Measurements from ENCODE around the gene CHADL. TPM values are rescaled to one million over a fixed set of nuclear protein-coding genes. Genes with fewer than 3 reads are reported as not detected.

CHADL gene
- total and polyA plus RNA-seq, 2 of the 4 experiments (the other 2 are of a cell fraction) = 0.18 to 0.53 TPM

DNA sequence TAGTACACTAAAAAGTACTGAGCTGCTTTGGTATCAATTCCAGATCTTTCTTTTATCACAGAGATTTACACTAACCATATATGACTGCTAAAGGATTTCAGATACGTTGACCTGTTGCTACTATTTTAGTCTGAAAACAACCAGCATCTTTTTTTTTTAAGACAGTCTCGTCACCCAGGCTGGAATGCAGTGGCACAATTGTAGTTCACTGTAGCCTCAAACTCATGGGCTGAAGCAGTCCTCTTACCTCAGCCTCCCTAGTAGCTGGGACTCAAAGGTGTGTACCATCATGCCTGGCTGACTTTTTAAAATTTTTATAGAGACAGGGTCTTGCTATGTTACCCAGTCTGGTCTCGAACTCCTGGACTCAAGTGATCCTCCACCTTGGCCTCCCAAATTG is 59.8 kb downstream of the CHADL start:
- Histone ChIP-seq H3K79me1 (ENCODE audit: low read depth in 1 of 2, low read length in 2 of 2) (peaks cover 0 to 19% of the 10 kb centered on the region in 2 experiments; a peak in 2 of 4 replicates), H3K18ac (ENCODE audit: low read depth, low read length) (no peak overlapping the region), H2AK5ac (ENCODE audit: low read depth, low read length) (no peak overlapping the region), H4K20me1 (ENCODE audit: insufficient read depth, low read length) (peaks cover 13% of the 10 kb centered on the region; the same call in 1 of the 2 replicates), H3K4ac (ENCODE audit: low read depth, low read length) (no peak overlapping the region), H3K9me3 (ENCODE audit: control insufficient read depth, insufficient read depth, low read length) (no peaks in the 10 kb centered on the region), H3K9ac (ENCODE audit: low read depth, low read length) (no peak overlapping the region), H2BK20ac (ENCODE audit: low read depth, low read length) (no peak overlapping the region), H3K14ac (replicated peaks; ENCODE audit: low read depth, low read length) (no peak overlapping the region), H2AK9ac (replicated peaks; ENCODE audit: low read depth, low read length, poor library complexity) (no peak overlapping the region), H2BK5ac (ENCODE audit: low read depth, low read length, poor library complexity, severe bottlenecking) (no peak overlapping the region), H3K27ac (ENCODE audit: insufficient read depth, low read length) (no peak overlapping the region), H2AFZ (replicated peaks; ENCODE audit: low read length, poor library complexity) (no peak overlapping the region), H4K5ac (ENCODE audit: low read depth, low read length) (no peak overlapping the region), H2BK15ac (ENCODE audit: low read depth, low read length) (no peak overlapping the region), H4K91ac (ENCODE audit: insufficient read depth, low read depth, low read length) (no peak overlapping the region), H3K27me3 (ENCODE audit: control insufficient read depth, insufficient read depth, low read length) (no peaks in the 10 kb centered on the region), H2BK120ac (ENCODE audit: low read depth, low read length) (no peak overlapping the region), H3K4me1 (ENCODE audit: control insufficient read depth, insufficient read depth, low read length) (peaks cover 3% of the 10 kb centered on the region; the same call in 1 of the 2 replicates), H3K9me1 (ENCODE audit: insufficient read depth, low read length) (peaks cover 8% of the 10 kb centered on the region; the same call in 1 of the 2 replicates), H4K8ac (ENCODE audit: low read depth in 2 of 2, low read length in 2 of 2) (no peak overlapping the region), H3K56ac (ENCODE audit: extremely low read depth, insufficient read depth, low read length) (no peak overlapping the region), H3K23ac (ENCODE audit: low read depth, low read length) (no peak overlapping the region), H3K4me3 (ENCODE audit: insufficient read depth, low read depth, low read length) (no peak overlapping the region), H3K4me2 (ENCODE audit: low read depth, low read length) (no peak overlapping the region), H3K36me3 (ENCODE audit: control insufficient read depth, insufficient read depth, low read length) (peaks cover 36% of the 10 kb centered on the region)
- no peak for ATAC-seq (ENCODE audit: low read depth)
- no peak for DNase-seq
- POLR2A ChIA-PET (ENCODE audit: unreplicated experiment) = no interaction called here
- WGBS, 2 experiments (ENCODE audit: extremely low coverage in 2 of 2, insufficient read length in 1 of 2) = 60% methylated on average over 1 of the region's 3 CpGs; no CpG with 5 or more reads in 1 of the 2 experiments
- TF ChIP-seq MAZ (IDR thresholded peaks at IDR 0.05; ENCODE audit: borderline replicate concordance, low read depth, low read length) = no peak
- no peak for TF ChIP-seq ELK1 (IDR thresholded peaks at IDR 0.05; ENCODE audit: borderline replicate concordance, low read depth, low read length)
- TF ChIP-seq RAD21 (IDR thresholded peaks at IDR 0.05; ENCODE audit: low read length) = no peak
- TF ChIP-seq USF2 (IDR thresholded peaks at IDR 0.05; ENCODE audit: low read depth, low read length) = no peak
- no peak for TF ChIP-seq RFX5 (IDR thresholded peaks at IDR 0.05; ENCODE audit: low read depth, low read length)
- no peak for TF ChIP-seq SMC3 (IDR thresholded peaks at IDR 0.05; ENCODE audit: low read depth, low read length)
- no peak for TF ChIP-seq POLR2A (IDR thresholded peaks at IDR 0.05; ENCODE audit: low read depth, low read length)
- no peak for TF ChIP-seq CTCF (conservative IDR thresholded peaks at IDR 0.05; ENCODE audit: low read depth, low read length)
- TF ChIP-seq CHD1 (IDR thresholded peaks at IDR 0.05; ENCODE audit: low read depth, low read length) = no peak
- no peak for TF ChIP-seq NFE2L2 (IDR thresholded peaks at IDR 0.05; ENCODE audit: low read depth, low read length)
- TF ChIP-seq CEBPB (IDR thresholded peaks at IDR 0.05; ENCODE audit: low read depth, low read length) = no peak
- TF ChIP-seq MXI1 (IDR thresholded peaks at IDR 0.05; ENCODE audit: borderline replicate concordance, low read depth, low read length) = no peak
- no peak for TF ChIP-seq RCOR1 (IDR thresholded peaks at IDR 0.05; ENCODE audit: insufficient replicate concordance, low read length)
- TF ChIP-seq BHLHE40 (IDR thresholded peaks at IDR 0.05; ENCODE audit: low read depth, low read length) = no peak
- CTCF ChIA-PET = no interaction called here
- BruUV-seq (replicated peaks) = no TSS peak
- in situ Hi-C loops (cut with MboI; ENCODE audit: low sequenced_read_pairs) = no loop called here
- dilution Hi-C loops (cut with HindIII; ENCODE audit: low sequenced_read_pairs, unreplicated experiment) = no loop called here
- intact Hi-C loops (cut with micrococcal nuclease) = no loop called here

Data from IMR-90 (cell line).